ENCODE measurements around the gene PASK. TPM values are rescaled to one million over a fixed set of nuclear protein-coding genes. Genes with fewer than 3 reads are reported as not detected.

PASK gene
- total RNA-seq, 4 donors from 2014 or later, result 1.6 to 6.5 (median 4.4) TPM

DNA sequence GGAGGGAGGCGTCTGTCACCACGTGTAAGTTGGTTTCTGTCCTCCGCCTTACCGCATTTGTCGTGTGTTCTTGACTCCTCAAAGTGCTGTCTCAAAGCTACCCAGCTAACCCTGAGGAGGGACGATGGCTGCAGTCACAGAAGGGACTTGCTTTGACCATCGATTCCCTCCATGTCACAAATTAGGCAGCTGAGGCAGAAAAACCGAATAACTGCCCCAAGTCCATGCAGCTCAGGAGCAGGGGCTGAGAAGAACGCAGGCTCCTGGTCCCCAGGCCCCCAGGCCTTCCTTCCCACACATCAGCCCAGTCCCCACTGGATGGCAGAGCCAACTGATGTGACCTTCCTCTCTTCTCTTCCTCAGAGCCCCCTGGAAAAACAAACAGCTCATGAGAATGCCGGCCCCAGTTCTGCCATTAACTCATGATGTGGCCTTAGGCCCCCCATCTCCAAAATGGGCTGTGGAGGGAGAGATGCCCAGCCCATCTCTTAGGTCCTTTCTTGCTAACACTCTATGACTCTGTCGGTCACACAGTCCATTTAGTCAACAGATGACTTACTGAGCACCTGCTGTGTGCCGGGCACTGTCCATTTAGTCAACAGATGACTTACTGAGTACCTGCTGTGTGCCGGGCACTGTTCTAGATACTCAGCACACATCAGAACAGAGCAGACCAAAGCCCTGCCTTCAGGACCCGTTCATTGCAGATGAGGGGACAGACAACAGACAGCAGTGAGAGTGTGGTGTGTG, 66.8 kb downstream of the PASK start:
- H3K27ac ChIP-seq, result no peak overlapping the region
- no peak overlapping the region for H3K4me3 ChIP-seq
- 72% methylated on average over 3 of the region's 14 CpGs; no CpG with 5 or more reads in 1 of the 2 donors for WGBS, 2 donors (ENCODE audit: low coverage in 1 of 2)
- peaks cover 0 to 31% of the 10 kb centered on the region in 2 donors for H3K36me3 ChIP-seq
- H3K4me1 ChIP-seq, result peaks cover 0 to 6% (median 0%) of the 10 kb centered on the region in 3 donors
- TF ChIP-seq, protein P1, sequence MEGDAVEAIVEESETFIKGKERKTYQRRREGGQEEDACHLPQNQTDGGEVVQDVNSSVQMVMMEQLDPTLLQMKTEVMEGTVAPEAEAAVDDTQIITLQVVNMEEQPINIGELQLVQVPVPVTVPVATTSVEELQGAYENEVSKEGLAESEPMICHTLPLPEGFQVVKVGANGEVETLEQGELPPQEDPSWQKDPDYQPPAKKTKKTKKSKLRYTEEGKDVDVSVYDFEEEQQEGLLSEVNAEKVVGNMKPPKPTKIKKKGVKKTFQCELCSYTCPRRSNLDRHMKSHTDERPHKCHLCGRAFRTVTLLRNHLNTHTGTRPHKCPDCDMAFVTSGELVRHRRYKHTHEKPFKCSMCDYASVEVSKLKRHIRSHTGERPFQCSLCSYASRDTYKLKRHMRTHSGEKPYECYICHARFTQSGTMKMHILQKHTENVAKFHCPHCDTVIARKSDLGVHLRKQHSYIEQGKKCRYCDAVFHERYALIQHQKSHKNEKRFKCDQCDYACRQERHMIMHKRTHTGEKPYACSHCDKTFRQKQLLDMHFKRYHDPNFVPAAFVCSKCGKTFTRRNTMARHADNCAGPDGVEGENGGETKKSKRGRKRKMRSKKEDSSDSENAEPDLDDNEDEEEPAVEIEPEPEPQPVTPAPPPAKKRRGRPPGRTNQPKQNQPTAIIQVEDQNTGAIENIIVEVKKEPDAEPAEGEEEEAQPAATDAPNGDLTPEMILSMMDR (IDR thresholded peaks at IDR 0.05), result no peak
- TF ChIP-seq EP300 (IDR thresholded peaks at IDR 0.05), result no peak
- TF ChIP-seq POLR2AphosphoS5 (IDR thresholded peaks at IDR 0.05), result no peak
- TF ChIP-seq POLR2A (IDR thresholded peaks at IDR 0.05), result no peak
- no peaks in the 10 kb centered on the region for H3K9me3 ChIP-seq
- ATAC-seq, result no peak
- H3K27me3 ChIP-seq, result no peaks in the 10 kb centered on the region

DNA sequence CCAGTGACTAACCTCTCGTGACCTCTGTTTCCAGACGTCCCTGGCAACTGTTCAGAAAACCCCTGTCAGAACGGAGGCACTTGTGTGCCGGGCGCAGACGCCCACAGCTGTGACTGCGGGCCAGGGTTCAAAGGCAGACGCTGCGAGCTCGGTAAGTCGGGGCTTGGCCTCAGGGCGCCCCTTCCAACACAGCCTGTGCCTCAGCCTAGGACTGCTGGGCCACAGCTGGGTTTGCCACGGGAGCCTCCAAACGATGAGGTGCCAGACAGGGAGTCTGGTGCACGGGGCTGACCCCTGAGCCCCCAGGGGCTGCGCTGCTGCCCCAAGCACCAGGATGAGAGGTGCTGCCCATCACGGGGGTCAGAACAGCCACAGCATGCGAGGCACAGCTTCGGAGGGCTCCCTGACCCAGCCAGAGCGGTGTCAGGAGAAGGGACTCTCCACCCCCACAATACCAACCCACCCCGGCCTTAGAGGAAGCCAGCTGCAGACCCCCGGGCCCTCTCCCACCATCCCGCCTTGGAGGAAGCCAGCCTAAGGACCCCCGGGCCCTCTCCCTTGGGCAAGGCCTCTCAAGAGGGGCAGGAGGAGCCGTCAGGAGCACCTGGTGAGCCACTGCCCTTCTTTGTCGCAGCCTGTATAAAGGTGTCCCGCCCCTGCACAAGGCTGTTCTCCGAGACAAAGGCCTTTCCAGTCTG, 67.5 kb downstream of the PASK start:
- Histone ChIP-seq H3K27me3 (no peaks in the 10 kb centered on the region), H3K27ac (no peak overlapping the region)
- 20% methylated on average over 1 of the region's 28 CpGs; no CpG with 5 or more reads in 1 of the 2 donors for WGBS, 2 donors (ENCODE audit: low coverage in 1 of 2)

DNA sequence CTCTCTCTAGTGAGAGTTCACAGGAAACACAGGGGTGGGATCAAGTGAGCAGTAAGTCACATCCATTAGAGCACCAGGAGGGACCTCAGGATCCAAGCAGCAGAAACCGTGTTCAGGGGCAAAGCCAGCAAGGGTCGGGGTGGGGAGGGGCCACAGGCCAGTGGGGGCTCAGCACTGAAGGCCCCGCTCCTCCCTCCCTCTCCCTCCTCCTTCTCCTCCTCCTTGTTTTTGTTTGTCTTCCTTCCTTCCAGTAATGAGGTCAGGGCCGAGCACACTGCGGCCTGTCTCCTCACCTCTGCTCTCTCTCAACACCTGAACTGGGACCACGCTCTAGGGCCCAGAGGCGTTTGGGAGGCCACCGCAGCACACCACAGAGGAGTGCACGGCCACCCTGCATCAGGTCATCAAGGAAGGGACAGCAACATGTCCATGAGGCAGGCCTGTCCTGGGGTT, 68.1 kb downstream of the PASK start:
- peaks cover 0 to 18% of the 10 kb centered on the region in 2 donors for H3K36me3 ChIP-seq
- peaks cover 0 to 6% (median 0%) of the 10 kb centered on the region in 3 donors for H3K4me1 ChIP-seq
- TF ChIP-seq POLR2A (IDR thresholded peaks at IDR 0.05) (no peak), EP300 (IDR thresholded peaks at IDR 0.05) (no peak), POLR2AphosphoS5 (IDR thresholded peaks at IDR 0.05) (no peak)
- TF ChIP-seq, protein P1 (IDR thresholded peaks at IDR 0.05), result no peak
- H3K27ac ChIP-seq, result no peak overlapping the region
- no peaks in the 10 kb centered on the region for H3K27me3 ChIP-seq
- no peak for ATAC-seq
- no peaks in the 10 kb centered on the region for H3K9me3 ChIP-seq
- 20 to 60% methylated on average over 1 of the region's 9 CpGs for WGBS, 2 donors (ENCODE audit: low coverage in 1 of 2)
- no peak overlapping the region for H3K4me3 ChIP-seq

More for the DNA sequence above, 67.5 kb downstream of the PASK start:
- no peak overlapping the region for H3K4me3 ChIP-seq
- no peaks in the 10 kb centered on the region for H3K9me3 ChIP-seq
- peaks cover 0 to 6% (median 0%) of the 10 kb centered on the region in 3 donors for H3K4me1 ChIP-seq
- ATAC-seq, result peak; percentile 19
- peaks cover 0 to 24% of the 10 kb centered on the region in 2 donors for H3K36me3 ChIP-seq
- TF ChIP-seq EP300 (IDR thresholded peaks at IDR 0.05) (no peak), POLR2AphosphoS5 (IDR thresholded peaks at IDR 0.05) (no peak), POLR2A (IDR thresholded peaks at IDR 0.05) (no peak)
- TF ChIP-seq, protein P1 (IDR thresholded peaks at IDR 0.05), result no peak

DNA sequence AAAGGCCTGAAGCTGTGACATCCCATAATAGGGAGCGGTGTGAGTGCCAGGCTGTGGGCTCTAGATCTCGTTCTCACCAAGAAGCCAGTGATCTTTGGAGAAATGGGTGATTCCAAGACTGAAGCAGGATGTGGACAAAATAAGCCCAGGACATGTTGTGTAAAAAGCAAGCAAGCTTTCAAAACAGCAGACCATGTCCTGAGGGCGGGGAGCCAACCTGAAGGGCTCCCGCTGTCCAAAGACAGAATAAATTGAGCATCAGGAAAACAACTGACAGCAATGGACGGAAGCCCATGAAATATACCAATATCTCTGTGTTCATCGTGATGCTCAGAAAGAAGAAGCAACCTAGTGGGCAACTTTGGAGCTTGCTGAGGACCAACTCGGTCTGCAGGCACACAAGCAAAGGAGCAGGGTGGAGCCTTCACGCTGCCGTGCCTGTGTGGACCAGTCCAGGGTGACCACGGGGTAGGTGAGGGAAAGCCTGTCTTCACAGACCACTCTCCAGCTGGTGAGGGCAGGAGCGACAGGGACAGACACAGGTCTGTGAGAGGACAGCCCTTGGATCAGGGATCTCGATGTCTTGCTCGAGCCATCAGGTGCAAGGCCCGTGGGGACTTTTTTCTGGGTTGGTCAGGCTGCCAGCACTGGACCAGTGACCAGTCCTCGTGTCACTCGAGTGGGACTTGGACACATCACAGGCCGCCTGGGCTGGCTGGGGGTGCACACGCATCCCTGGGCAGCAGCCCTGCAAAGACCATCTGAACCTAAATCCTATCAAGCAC, 68.7 kb downstream of the PASK start:
- H3K9me3 ChIP-seq, result no peaks in the 10 kb centered on the region
- peaks cover 0 to 14% of the 10 kb centered on the region in 2 donors for H3K36me3 ChIP-seq
- no peak for ATAC-seq
- no peaks in the 10 kb centered on the region for H3K27me3 ChIP-seq
- peaks cover 0 to 6% (median 0%) of the 10 kb centered on the region in 3 donors for H3K4me1 ChIP-seq
- WGBS, 2 donors (ENCODE audit: low coverage in 1 of 2), result 76 to 100% methylated on average over 1 to 9 of the region's 18 CpGs
- H3K4me3 ChIP-seq, result no peak overlapping the region
- no peak overlapping the region for H3K27ac ChIP-seq
- TF ChIP-seq EP300 (IDR thresholded peaks at IDR 0.05) (no peak), POLR2A (IDR thresholded peaks at IDR 0.05) (no peak), POLR2AphosphoS5 (IDR thresholded peaks at IDR 0.05) (no peak)
- TF ChIP-seq, protein P1 (IDR thresholded peaks at IDR 0.05), result no peak

Measured in gastroesophageal sphincter (tissue), 4 donors.